GM18499 (cell line): ENCODE data around the gene CD22.

ENCODE experiments used
- ATAC-seq: cut with Tn5 transposase; IDR thresholded peaks from one replicate; pipeline ENCODE4 v1.9.1; 2021; ENCODE audit warnings: moderate number of reproducible peaks; ENCODE audit not compliant: insufficient read depth, unreplicated experiment

Gene CD22

DNA sequence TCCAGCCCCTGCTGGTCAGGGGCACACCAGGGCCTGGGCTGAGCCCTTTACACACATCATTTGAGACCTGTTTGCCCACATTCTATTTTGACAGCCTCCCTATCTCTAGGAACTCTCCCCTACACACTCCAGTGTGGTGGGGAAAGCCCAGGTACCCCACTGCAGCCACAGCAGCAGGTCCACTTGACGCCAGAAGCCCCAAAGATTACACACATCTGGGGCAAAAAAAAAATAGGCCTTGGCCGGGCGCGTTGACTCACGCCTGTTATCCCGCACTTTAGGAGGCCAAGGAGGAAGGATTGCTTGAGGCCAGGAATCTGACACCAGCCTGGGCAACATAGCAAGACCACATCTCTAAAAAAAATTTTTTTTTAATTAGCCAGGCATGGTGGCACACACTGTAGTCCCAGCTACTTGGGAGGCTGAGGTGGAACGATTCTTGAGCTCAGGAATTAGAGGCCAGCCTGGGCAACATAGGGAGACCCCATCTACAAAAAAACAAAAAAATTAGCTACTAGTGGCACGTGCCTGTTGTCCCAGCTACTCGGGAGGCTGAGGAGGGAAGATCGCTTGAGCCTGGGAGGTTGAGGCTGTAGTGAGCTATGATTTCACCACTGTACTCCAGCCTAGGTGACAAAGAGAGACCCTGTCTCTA is 18.0 kb upstream of the CD22 start:
- no peak for ATAC-seq

DNA sequence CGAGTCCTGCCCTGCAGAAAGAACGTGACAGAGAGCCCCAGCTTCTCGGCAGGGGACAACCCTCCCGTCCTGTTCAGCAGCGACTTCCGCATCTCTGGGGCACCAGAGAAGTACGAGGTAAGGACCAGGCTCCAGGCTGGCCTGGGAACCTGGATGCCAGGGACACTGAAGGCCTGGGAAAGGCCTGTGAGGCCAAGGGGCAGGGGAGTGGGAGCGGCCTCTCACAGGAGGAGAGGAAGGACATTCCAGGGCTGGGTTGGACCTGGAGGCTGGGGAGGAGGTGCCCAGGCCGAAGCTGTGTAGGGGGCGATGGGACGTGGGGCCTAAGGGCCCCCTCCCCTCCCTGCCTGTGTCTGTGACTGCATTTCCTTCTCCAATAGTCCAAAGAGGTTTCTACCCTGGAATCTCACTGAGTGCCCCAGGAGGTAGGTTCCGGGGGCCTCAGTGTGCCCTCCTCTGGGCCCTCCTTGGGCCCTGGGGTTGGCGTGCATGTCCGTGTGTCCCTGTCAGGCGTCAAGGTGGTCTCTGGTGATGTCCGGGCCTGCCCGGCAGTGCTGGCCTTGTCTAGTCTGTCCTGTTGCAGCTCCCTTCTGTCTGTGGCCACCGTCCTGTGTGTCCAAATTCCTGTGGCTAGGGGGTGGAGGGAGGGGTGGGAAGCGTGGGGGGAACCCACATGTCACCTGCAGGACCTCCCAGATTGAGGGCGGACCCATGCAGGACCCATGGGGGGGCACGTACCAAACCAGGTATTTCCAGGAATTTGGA is 16.9 kb upstream of the CD22 start:
- ATAC-seq: no peak

DNA sequence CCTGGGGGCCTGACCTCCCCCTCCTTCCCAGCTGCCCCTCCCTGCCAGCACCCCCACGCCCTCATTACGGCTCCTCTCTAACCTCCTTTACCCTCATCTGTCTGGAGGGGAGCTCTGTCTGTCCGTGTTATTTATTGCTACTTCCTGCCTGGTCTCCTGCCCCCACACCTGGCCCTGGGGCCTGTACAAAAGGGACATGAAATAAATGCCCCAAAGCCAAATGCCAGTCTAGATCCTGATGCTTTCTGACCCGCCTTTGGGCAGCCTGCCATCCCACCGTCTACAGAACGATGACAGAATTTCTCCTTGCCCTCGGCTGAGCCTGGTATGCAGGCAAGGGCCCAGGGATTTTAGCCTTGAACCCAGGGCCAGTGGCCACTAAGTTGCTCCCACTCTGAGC is 15.4 kb upstream of the CD22 start:
- no peak for ATAC-seq

DNA sequence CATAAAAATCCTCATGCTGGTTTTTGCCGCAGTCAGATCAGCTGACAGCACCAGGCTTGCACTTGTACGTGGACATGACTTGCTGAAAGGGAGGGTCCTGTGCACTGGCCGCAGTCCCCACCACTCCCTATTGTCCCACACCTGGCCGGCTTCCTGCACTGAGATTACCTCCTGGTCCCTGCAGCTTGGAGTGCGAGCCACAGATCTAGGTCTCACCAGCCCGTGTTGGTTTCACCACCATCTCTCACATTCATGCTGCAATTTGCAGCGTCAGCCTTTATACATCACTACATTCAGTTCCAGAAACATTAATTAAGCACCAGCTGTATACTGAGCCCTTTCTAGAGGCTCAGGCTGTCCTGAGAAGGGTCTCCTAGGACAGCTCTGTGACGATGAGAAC is 15.0 kb upstream of the CD22 start:
- no peak for ATAC-seq

DNA sequence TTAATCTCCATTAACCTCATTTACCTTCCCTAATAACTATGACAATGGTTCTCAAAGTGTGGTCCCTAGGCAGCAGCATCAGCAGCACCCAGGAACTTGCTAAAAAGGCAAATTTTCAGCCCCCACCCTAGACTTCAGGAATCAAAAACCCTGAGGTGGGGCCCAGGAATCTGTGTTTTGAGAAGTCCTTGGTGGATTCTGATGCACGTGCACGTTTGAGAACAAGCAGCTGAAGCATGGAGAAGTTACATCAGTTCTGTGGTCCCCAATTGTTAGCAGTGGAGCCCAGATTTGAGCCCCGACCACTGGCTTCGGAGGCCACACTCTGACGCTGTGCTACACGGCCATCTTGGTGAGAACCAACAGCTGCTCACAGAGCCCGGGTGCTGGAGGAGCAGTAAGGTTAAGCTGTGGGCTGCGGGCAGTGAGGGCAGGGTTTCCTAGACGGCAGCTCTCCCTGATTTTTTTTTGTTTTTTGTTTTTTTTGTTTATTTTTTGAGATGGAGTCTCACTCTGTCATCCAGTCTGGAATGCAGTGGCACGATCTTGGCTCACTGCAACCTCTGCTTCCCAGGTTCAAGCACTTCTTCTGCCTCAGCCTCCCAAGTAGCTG is 14.0 kb upstream of the CD22 start:
- no peak for ATAC-seq

DNA sequence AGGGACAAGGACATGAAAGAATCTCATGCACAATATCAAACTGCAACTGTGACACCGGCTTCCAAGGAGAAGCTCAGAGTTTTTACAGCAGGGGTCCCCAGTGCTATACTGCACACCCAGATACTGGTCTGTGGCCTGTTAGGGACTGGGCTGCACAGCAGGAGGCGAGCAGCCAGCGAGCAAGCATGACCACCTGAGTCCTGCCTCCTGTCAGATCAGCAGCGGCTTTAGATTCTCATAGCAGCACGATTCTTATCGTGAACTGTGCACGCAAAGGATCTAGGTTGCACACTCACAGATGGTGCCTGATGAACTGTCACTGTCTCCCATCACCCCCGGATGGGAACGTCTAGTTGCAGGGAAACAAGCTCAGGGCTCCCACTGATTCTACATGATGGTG is 13.1 kb upstream of the CD22 start:
- no peak for ATAC-seq

DNA sequence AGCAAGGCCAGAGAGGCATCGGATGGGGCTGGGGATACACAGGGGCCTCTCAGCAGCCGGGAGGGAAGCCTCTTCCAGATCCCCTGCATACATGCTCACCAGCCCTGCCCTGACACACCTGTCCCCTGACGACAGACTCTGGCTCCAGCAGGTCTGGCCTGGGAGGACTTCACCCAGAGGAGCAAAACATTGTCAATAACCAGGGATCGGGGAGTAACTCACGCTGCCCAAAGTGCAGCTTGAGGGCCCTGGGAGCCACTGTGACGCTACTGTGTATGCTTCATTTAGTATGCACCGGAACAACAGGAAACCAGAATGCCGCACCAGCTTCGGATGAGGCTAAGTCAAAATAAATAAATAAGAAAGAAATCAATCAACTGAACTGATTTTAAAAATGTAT is 12.4 kb upstream of the CD22 start:
- ATAC-seq: no peak

DNA sequence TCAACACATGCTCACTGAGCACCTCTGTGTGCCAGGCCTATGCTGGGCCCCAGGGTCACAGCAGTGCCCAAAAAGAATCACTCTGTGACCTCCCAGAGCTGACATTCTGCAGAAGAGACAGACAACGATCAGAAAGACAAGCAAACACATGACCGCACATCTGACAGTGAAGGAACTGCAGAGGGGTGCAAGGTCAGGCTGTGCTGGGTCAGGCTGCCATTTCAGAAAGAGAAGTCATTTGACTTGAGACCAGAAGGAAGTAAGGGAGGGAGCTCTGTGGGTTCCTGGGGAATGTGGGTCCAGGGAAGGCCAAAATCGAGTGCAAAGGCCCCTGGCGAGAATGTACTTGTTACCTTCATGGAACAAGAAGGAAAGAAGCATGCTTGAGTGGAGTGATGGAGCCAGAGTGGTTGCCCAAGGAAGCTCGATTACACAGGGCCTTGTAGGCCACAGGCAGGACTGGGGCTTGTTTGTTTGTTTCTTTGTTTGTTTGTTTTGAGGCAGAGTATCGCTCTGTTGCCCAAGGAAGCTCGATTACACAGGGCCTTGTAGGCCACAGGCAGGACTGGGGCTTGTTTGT is 11.4 kb upstream of the CD22 start:
- no peak for ATAC-seq

DNA sequence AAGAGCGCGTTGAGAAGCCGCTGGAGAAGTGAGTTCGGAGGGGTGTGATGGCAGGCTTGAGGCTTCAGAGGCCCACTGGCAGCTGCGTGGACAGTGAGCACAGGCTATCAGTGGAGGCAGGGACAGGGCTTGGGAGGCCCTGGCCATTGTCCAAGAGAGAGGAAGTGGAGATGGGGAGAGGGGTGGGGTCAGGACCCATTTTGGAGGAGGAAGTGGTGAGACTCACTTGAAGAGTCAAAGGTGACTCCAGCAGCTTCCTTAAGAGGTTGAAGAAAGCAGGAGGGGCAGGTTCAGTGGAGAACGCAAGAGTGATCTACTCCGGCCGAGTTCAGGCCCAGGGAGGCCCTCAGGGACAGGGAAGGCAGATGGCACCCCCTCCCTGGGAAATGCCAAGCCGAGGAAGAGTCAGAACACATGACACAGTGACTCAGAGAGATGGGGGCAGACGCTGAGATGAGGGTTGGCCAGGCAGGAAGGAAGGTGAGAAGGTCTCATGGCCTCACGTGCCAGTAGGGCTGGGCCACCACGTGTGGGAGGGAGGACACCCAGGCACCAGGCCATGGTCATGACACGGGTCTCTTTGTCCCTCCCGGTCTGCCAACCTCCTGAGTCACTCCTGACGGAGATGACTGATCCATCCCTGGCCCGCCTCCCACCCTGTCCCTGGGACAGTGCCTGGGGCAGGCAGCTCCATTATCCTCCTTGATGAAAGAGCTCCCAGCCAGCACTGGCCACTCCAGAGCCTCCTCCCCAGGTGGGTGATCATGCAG is 10.1 kb upstream of the CD22 start:
- no peak for ATAC-seq

DNA sequence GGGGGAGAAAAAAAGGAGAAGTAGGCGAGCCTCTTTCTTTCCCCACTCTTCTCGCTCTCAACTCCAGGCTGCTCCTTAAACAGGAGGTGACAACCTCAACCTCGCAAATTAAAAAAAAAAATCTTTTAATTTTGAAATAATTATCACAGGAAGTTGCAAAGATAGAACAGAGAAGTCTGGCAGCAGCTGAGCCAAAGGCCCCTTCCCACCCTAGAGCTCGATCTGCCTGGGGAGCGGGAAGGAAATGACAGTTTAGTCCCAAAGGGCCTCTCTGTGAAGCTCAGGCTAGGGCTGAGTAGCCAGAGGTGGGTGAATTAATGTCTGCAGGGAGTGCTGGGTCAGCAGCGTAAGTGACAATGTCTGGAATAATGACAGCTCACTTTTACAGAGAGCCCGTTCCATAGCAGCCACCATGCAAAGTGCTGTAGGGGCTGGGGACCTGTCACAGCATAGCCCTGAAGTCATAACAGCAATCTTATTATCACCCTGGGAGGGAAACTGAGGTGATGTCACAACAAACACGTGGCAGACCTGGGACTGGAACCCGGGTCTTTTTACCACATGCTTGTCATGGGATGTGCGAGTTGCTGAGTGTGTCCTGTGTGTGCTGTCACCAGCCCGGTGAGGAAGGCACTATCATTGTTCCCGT is 8.8 kb upstream of the CD22 start:
- no peak for ATAC-seq

DNA sequence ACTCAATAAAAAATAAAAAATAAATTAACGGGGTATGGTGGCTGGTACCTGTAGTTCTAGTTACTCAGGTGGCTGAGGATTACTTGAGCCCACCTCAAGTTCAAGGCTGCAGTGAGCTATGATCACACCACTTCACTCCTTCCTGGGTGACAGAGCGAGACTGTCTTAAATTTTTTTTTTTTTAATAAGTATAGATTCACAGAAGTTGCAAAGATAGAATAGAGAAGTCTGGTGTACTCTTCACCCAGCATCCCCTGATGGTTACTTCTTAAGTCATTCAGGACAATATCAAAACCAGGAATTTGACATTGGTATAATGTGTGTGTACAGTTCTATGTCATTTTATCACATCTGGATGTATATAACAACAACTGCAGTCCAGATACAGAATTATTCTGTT is 7.7 kb upstream of the CD22 start:
- no peak for ATAC-seq

DNA sequence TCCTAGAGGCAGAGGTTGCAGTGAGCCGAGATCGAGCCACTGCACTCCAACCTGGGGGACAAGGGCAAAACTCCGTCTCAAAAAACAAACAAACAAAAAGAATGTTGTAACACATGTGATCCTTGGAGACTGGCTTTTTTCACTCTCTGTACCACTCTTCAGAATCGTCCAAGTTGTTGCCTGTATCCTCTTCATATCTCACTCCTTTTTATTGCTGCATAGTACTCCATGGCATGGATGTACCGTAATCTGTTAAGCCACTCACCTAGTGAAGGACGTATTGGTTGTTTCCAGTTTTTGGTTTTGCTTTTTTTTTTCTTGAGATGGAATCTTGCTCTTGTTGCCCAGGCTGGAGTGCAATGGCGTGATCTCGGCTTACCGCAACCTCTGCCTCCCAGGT is 7.0 kb upstream of the CD22 start:
- ATAC-seq: no peak

DNA sequence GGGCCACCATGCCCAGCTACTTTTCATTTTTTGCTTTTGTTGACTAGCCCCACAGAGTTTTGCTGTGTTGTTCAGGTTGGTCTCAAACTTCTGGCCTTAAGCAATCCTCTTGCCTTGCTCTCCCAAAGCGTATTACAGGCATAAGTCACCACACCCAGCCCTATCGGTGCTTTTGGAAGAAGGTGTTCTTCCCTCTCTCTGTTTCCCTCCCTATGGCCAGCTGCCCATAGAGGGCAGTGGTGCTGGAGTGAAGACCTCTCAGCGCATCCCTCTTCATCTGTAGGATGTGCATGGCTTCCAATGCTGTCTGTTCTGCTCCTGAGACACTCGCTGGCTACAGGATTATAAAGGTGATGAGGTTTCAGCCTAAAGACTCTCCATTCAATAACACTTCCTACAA is 1.3 kb upstream of the CD22 start:
- no peak for ATAC-seq

DNA sequence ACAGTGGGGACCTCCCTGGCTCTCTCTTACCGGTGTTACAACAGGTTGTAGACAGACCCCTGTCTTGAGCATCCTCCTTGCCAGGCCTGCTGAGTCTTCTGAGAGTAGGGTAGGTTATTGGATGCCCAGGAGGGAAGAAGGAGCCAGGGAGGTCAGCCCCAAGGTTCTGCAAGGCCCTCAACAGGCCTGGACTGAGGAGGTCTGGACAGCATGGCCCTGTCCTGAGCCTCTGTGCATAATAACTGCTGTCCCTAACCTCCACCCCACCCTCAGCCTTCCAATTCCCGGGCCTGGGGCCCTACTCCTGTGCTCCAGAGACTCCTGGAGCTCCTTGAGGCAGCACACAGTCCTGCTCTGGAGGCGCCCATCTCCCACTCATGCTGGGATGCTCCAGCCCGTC is 336 bp downstream of the CD22 start:
- ATAC-seq: no peak

DNA sequence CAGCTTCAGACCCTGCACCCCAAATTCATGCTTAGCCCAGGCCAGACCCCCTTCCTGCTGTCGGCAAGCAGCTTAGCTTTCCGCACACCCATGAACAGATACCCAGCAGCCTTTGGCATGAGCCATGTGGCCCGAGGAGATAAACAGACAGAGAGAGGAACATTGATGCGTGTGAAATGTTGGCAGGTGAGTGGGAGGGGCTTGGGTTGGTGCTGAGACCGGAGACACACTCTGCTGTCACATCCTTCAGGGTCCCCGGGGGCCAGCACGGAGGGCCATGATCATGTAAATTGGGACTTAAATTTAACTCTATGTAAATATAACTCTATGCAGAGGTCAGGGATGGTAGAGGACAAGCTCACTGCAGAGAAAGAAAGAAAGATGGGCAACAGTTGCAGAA is 1.5 kb downstream of the CD22 start:
- ATAC-seq: no peak

DNA sequence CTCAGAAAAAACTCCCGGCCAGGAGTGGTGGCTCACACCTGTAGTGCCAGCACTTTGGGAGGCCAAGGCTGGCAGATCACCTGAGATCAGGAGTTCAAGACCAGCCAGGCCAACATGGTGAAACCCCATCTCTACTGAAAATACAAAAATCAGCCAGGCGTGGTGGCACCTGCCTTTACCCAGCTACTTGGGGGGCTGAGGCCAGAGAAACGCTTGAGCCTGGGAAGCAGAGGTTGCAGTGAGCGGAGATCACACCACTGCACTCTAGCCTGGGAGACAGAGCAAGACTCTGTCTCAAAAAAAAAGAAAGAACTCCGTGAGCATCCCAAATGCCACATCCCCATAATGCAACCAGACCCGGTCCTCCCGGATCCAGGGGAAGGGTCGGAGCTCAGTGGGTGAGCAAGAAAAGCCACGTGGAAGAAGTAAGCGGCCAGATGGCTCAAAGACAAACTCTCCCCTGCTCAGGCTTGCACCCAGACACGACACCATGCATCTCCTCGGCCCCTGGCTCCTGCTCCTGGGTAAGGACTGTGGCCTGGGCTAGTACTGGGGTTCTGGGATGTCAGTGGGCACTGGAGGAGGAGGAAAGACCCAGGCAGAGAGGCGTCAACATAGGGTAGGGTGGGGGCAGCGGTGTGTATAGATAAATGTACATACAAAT is 2.7 kb downstream of the CD22 start:
- no peak for ATAC-seq

DNA sequence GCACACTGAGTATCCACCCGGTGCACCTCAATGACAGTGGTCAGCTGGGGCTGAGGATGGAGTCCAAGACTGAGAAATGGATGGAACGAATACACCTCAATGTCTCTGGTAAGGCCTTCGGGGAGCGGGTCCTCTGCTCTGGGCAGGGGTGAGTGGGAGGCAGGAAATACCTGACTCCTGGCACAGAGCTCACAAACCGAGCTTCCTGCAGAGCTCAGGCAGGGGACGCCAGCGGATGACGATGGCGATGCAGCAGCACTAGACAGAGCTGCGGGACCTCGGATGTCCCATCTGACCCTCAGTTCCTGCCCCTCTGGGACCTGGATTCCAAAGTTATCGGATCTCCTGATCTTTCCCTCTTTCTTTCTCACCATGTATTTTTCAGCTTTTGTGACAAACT is 3.8 kb downstream of the CD22 start:
- no peak for ATAC-seq

DNA sequence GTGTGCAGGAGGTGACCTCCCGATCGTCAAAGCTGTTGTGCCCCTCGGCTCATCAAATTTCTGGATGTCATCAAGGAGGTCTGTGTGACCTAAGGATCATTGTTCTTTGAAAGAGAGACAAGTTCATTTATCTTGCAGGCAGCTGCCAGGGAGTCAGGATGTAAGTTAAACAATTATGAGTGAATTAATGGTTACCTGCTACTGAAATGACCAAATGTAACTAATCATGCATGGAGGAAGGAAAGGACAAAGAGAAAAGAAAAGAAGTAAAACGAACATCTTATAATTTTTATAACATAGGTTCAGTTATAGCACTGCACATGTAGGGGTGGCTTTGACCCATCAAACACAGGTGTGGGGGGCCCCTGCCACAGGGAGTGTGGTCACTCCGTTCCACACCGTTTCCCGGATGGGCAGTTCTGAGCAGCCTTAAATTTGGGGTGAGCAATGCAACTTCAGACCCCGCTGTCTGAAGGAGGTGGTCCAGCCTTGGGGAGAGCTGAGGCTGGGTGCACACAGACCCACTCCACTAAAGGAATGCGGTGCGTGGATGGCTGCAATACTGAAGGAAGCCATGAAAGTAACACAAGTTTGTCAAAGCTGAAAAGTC is 5.3 kb downstream of the CD22 start:
- ATAC-seq: no peak

DNA sequence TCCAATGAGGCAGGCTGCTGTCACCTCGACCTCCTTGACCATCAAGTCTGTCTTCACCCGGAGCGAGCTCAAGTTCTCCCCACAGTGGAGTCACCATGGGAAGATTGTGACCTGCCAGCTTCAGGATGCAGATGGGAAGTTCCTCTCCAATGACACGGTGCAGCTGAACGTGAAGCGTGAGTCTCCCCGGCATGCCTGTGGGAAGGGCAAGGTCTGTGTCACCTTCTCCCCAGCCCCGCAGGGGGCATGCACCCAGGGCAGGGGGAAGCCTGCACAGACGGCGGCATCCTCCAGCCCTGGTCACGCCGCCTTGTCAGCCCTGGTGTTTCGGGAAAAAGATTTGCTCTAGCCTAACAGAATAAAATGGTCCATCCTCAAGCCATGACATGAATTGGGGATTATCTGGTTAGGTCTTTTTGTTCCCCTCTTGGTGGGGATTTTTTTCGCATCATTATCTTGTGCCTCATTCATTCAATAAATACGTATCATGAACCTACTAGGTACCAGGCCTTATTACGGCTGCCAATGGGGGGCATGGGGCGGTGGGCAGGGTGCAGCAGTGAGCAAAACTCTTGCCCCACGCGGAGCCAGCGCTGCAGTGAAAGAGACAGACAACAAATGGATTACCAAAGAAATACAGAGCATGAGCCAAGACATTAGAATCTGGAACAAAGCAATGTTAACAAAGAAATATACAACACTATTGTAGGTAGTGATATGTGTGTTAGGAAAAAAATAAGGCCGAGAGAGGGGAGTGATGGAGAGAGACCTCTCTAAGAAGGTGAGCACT is 7.4 kb downstream of the CD22 start:
- ATAC-seq: no peak
